ENCODE measurements around the gene THAP4. TPM values are rescaled to one million over a fixed set of nuclear protein-coding genes. Genes with fewer than 3 reads are reported as not detected.
A peak's percentile ranks its signal among the peaks of the same experiment; 100 is the strongest.

The THAP4 gene
- total RNA-seq, 1 experiment from 2014 or later = 88.6 TPM

GRCh38 chr2:241649927-241650326 is 13.0 kb upstream of the THAP4 start (continued):
- TF ChIP-seq ZNF671 (CRISPR knock-in tag; IDR thresholded peaks at IDR 0.05) (no peak), RELA (CRISPR knock-in tag; IDR thresholded peaks at IDR 0.05; ENCODE audit: borderline replicate concordance) (no peak), NFYB (CRISPR knock-in tag; conservative IDR thresholded peaks at IDR 0.05; ENCODE audit: low read depth) (no peak), OVOL2 (CRISPR knock-in tag; IDR thresholded peaks at IDR 0.05; ENCODE audit: borderline replicate concordance) (no peak), ZNF423 (CRISPR knock-in tag; IDR thresholded peaks at IDR 0.05) (no peak), KAT7 (CRISPR knock-in tag; IDR thresholded peaks at IDR 0.05; ENCODE audit: borderline replicate concordance) (no peak)

- ChIA-PET CTCF (no interaction called here), POLR2A (interaction anchor here (0.7 to 1.4 kb wide), 2 partner anchors 109 to 406 kb away, joined by 3 read pairs; no protein-coding TSS in a partner anchor)
- H3K27me3 Mint-ChIP-seq (ENCODE audit: low read depth) = no peaks in the 10 kb centered on the region
- H3K36me3 Mint-ChIP-seq = peaks cover 28% of the 10 kb centered on the region
- peaks cover 23% of the 10 kb centered on the region for H3K4me1 Mint-ChIP-seq
- no peak overlapping the region for H3K4me3 Mint-ChIP-seq
- TF ChIP-seq OVOL2 (CRISPR knock-in tag; IDR thresholded peaks at IDR 0.05; ENCODE audit: borderline replicate concordance) = no peak
- TF ChIP-seq ATF6 (CRISPR knock-in tag; IDR thresholded peaks at IDR 0.05) = no peak
- TF ChIP-seq ATF2 (CRISPR knock-in tag; IDR thresholded peaks at IDR 0.05; ENCODE audit: borderline replicate concordance, low read depth) = no peak
- no peak for TF ChIP-seq MAX (CRISPR knock-in tag; IDR thresholded peaks at IDR 0.05)
- no peak for TF ChIP-seq ARID4B (CRISPR knock-in tag; IDR thresholded peaks at IDR 0.05; ENCODE audit: borderline replicate concordance)
- no peak for TF ChIP-seq FOXP4 (CRISPR knock-in tag; IDR thresholded peaks at IDR 0.05)
- TF ChIP-seq IRF2 (CRISPR knock-in tag; IDR thresholded peaks at IDR 0.05; ENCODE audit: borderline replicate concordance, low read depth) = no peak
- TF ChIP-seq SMAD3 (CRISPR knock-in tag; IDR thresholded peaks at IDR 0.05; ENCODE audit: borderline replicate concordance) = no peak
- TF ChIP-seq TP53 (CRISPR knock-in tag; IDR thresholded peaks at IDR 0.05) = no peak
- no peak for TF ChIP-seq ELF4 (CRISPR knock-in tag; IDR thresholded peaks at IDR 0.05; ENCODE audit: low read depth)
- TF ChIP-seq ESRRA (CRISPR knock-in tag; IDR thresholded peaks at IDR 0.05; ENCODE audit: borderline replicate concordance) = no peak
- no peak for TF ChIP-seq ZNF423 (CRISPR knock-in tag; IDR thresholded peaks at IDR 0.05)
- TF ChIP-seq ZNF219 (CRISPR knock-in tag; IDR thresholded peaks at IDR 0.05; ENCODE audit: borderline replicate concordance) = no peak
- TF ChIP-seq FOXP1 (CRISPR knock-in tag; IDR thresholded peaks at IDR 0.05; ENCODE audit: borderline replicate concordance) = no peak
- no peak for TF ChIP-seq E2F4 (CRISPR knock-in tag; IDR thresholded peaks at IDR 0.05; ENCODE audit: borderline replicate concordance, low read depth)
- TF ChIP-seq ATF1 (CRISPR knock-in tag; IDR thresholded peaks at IDR 0.05) = no peak
- TF ChIP-seq SOX15 (CRISPR knock-in tag; IDR thresholded peaks at IDR 0.05) = no peak
- H3K9me3 Mint-ChIP-seq = no peaks in the 10 kb centered on the region
- ATAC-seq (no peak), DNase-seq (ENCODE audit: low spot score) (no peak)
- H3K27ac Mint-ChIP-seq = peak overlapping the region; percentile 80; the same call in 1 of the 2 replicates
These were observed 12.4 kb upstream of the THAP4 start for GRCh38 chr2:241649404-241649803.

Data from WTC11 (cell line).